Measurements from ENCODE around the gene MICB.

The MICB gene

DNA sequence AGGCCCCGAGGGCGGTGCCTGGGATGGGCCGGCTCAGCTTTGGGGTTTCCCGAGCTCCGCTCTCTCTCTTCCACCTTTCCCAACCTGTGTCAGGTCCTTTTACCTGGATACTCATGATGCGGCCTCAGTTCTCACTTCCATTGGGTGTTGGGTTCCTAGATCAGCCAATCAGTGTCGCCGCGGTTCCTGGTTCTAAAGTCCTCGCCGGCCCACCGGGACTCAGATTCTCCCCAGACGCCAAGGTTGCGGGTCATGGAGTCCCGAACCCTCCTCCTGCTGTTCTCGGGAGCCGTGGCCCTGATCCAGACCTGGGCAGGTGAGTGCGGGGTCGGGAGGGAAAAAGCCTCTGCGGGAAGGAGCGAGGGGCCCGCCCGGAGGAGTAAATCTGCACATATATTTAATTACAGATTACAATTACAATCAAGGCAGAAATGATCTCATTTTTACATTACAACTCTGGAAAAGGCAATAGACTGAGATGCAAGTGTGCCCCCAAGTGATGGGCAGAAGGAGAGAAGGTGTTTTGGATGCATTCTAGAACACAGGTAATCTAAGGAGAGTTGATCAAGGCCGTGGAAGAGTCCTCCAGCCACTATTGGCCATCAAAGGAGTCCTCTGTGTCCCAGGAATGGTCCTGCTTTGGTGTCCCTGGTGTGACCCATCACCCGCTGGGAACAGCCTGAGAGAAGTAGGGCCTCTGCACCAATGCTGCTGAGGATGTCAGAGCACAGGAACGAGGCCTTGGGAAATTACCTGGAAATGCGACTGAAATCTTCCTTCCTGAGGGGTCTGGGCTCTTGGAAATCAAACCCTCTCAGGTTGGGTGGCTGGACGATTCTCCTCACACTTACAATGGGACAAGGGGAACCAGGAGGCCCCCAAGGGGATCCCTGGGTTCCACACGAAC, 34.7 kb upstream of the MICB start:
- H3K27ac ChIP-seq, result no peak overlapping the region

DNA sequence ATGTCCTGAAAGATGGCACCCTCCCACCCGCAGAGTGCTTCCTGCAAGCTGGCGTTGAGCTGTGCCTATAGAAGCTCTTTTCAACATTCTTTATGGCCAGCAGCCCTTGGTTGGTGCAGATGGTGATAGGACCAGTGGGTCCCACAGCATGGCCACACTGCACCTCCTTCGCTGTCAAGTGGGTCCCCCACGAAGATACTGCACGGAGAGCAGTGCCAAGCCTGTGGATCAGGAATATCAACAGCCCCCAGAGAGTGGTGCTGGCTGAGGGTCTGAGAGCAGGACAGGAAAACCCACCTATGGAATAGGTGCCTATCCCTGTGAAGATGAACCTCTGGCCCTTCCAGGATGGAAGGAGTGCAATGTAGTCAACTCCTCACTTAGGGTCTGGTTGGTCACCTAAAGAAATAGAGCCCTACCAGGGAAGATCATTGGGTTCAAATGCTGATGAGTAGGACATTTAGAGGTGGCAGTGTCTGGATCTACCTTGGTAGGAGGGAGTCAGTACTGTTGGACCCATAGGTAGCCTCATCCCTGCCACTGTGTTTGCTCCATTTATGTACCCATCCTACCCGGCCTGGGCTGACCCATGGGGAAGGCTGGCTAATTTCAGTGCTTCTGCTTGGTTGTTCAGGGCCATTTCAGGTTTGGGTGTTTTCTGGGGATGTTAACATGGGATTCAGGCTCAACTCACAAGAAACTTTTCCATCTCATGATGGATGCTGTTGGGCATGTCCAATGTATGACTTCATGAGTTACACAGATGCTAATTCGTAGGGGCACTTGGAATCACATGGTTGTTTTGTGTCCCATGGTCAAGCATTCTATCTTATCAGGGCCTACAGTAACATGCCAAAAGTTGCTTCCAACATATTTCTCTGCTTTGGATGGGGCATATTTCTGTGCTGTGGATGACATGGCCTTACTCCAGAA, 33.4 kb upstream of the MICB start:
- no peak for TF ChIP-seq ZFX (IDR thresholded peaks at IDR 0.05)
- TF ChIP-seq, protein P1, sequence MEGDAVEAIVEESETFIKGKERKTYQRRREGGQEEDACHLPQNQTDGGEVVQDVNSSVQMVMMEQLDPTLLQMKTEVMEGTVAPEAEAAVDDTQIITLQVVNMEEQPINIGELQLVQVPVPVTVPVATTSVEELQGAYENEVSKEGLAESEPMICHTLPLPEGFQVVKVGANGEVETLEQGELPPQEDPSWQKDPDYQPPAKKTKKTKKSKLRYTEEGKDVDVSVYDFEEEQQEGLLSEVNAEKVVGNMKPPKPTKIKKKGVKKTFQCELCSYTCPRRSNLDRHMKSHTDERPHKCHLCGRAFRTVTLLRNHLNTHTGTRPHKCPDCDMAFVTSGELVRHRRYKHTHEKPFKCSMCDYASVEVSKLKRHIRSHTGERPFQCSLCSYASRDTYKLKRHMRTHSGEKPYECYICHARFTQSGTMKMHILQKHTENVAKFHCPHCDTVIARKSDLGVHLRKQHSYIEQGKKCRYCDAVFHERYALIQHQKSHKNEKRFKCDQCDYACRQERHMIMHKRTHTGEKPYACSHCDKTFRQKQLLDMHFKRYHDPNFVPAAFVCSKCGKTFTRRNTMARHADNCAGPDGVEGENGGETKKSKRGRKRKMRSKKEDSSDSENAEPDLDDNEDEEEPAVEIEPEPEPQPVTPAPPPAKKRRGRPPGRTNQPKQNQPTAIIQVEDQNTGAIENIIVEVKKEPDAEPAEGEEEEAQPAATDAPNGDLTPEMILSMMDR (conservative IDR thresholded peaks at IDR 0.05), result no peak
- H3K27ac ChIP-seq, result no peak overlapping the region

More for the DNA sequence above, 34.7 kb upstream of the MICB start:
- TF ChIP-seq ZFX (IDR thresholded peaks at IDR 0.05), result no peak
- TF ChIP-seq, protein P1 (conservative IDR thresholded peaks at IDR 0.05), result no peak

DNA sequence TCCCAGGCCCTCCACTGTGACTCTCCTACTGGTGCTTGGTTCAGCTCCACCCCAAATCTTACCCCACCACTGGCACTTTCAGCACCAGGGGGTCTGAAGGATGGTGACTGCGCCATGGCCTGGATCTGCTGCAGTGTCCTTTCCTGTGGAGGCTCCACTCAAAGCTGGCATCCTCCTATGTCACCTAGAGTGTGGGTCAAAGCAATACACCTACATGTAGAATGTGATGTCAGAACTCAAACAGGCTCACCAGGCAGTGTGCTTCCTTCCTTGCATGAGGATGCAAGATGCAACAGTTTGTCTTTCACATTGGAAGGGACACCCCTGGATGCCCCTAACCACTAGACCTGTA, 32.8 kb upstream of the MICB start:
- no peak overlapping the region for H3K27ac ChIP-seq

DNA sequence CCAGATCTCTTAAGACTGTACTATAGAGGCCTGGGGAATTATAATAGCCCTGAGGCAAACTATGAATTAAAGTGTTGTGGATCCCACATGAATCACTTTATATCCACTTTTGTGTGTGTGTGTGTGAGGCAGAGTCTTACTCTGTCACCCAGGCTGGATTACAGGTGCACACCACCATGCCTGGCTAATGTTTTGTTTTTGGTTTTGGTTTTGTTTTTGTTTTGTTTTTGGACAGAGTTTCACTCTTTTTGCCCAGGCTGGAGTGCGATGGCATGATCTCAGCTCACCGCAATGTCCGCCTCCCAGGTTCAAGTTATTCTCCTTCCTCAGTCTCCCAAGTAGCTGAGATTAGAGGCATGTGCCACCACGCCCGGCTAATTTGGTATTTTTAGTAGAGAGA, 32.2 kb upstream of the MICB start:
- H3K27ac ChIP-seq, result no peak overlapping the region
- TF ChIP-seq ZFX (IDR thresholded peaks at IDR 0.05), result no peak
- TF ChIP-seq, protein P1 (conservative IDR thresholded peaks at IDR 0.05), result no peak

More for the DNA sequence above, 32.8 kb upstream of the MICB start:
- no peak for TF ChIP-seq ZFX (IDR thresholded peaks at IDR 0.05)
- TF ChIP-seq, protein P1 (conservative IDR thresholded peaks at IDR 0.05), result no peak

DNA sequence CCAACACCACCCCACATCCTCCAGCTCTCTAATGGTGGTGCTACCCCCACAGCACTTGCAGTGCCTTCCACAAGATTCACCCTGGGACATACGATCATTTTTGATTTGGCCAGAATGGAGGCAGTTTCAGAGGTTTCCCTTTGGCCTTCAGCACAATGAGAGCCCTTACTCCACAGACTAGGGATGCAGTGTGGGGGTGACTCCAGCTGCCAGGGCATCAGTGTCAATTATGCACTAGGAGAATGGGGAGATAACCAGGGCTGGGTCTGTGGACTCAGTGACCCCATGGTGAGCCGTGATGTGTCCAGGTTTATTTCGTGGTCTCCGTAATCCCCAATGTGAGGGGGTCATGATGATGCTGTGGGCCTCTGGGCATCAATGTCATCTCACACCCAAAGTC, 31.5 kb upstream of the MICB start:
- H3K27ac ChIP-seq, result no peak overlapping the region
- no peak for TF ChIP-seq ZFX (IDR thresholded peaks at IDR 0.05)
- TF ChIP-seq, protein P1 (conservative IDR thresholded peaks at IDR 0.05), result no peak

DNA sequence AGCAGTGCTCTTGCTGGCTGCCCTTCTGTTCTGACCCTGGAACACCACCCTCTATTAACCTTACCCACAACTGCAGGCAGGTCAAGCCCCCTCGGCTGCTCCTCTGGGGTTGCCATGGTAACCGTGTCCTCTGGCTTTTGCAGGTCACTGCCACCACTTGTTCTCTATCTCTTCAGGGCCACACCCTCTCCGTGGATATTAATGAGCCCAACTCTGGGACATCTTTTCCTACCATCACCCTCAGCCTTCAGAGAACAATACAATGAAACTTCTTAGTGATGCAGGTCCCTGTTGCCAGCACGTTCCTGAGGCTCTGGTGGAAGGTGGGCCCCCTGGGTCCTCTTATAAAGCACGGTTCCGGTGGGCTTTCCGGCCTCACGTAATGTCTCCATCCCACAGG, 30.8 kb upstream of the MICB start:
- no peak overlapping the region for H3K27ac ChIP-seq
- no peak for TF ChIP-seq ZFX (IDR thresholded peaks at IDR 0.05)
- TF ChIP-seq, protein P1 (conservative IDR thresholded peaks at IDR 0.05), result no peak

DNA sequence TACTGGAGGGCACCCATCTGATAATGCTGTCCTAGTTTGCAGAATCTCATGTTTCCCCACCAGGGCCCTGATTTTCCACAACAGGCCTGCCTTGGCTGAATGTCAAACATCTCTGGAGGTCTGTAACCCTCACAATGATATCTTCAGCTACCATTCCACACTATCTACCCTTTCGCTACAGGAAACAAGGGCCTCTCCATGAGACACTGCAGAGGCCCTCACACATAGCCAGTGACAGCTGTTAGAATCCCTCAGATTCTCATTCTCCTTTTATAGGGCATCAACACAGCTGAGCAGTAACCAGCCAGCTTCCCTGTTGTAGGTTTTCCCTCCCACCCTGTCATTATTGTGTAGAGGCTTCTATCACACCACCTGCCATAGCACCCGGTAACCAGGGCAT, 29.6 kb upstream of the MICB start:
- no peak overlapping the region for H3K27ac ChIP-seq
- TF ChIP-seq, protein P1 (conservative IDR thresholded peaks at IDR 0.05), result no peak
- no peak for TF ChIP-seq ZFX (IDR thresholded peaks at IDR 0.05)

Data from C4-2B (cell line).